Measurements from ENCODE around the gene DENND5B.
A peak's percentile ranks its signal among the peaks of the same experiment; 100 is the strongest.

DENND5B gene

DNA sequence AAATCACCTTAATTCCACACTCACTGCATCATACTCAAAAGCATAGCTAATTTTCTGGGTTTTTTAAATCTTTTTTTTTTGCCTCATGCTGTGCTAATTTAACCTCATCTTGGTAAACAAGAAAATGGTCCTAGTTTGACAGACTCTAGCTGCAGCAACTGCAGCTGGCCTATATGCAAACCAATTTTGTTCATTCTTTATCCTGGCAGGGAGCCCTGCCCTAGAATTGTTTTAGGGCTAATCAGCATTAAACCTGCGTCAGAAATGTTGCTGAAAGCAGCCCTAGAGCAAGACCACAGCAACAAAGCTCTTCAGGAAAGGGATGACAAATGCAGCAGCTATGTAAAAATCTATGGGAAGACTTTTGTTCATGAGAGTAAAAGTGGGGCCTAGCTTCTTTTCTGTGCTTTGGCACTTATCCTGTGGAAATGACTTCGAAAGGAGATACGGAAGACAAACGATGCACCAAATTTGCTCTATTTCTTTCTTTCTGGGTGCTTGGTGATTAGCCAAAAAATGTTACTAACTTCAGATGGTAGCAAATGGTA lies 72.2 kb downstream of the DENND5B start (continued):
- TF ChIP-seq, protein P1, sequence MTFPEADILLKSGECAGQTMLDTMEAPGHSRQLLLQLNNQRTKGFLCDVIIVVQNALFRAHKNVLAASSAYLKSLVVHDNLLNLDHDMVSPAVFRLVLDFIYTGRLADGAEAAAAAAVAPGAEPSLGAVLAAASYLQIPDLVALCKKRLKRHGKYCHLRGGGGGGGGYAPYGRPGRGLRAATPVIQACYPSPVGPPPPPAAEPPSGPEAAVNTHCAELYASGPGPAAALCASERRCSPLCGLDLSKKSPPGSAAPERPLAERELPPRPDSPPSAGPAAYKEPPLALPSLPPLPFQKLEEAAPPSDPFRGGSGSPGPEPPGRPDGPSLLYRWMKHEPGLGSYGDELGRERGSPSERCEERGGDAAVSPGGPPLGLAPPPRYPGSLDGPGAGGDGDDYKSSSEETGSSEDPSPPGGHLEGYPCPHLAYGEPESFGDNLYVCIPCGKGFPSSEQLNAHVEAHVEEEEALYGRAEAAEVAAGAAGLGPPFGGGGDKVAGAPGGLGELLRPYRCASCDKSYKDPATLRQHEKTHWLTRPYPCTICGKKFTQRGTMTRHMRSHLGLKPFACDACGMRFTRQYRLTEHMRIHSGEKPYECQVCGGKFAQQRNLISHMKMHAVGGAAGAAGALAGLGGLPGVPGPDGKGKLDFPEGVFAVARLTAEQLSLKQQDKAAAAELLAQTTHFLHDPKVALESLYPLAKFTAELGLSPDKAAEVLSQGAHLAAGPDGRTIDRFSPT (tag by site-specific recombination; IDR thresholded peaks at IDR 0.05): no peak
- TF ChIP-seq ZNF571 (tag by site-specific recombination; IDR thresholded peaks at IDR 0.05) (no peak), YY2 (tag by site-specific recombination; IDR thresholded peaks at IDR 0.05) (no peak), YY1 (tag by site-specific recombination; IDR thresholded peaks at IDR 0.05) (no peak), ZNF792 (tag by site-specific recombination; IDR thresholded peaks at IDR 0.05) (no peak), ZNF362 (tag by site-specific recombination; IDR thresholded peaks at IDR 0.05) (peak; percentile 91), ZNF221 (tag by site-specific recombination; IDR thresholded peaks at IDR 0.05; ENCODE audit: borderline replicate concordance) (no peak), ZNF585B (tag by site-specific recombination; IDR thresholded peaks at IDR 0.05) (no peak), ZNF23 (tag by site-specific recombination; IDR thresholded peaks at IDR 0.05; ENCODE audit: borderline replicate concordance) (no peak), KLF10 (tag by site-specific recombination; IDR thresholded peaks at IDR 0.05) (peak; percentile 45; the same call in 1 of the 2 replicates), ZNF747 (tag by site-specific recombination; IDR thresholded peaks at IDR 0.05) (no peak), ZNF211 (tag by site-specific recombination; IDR thresholded peaks at IDR 0.05; ENCODE audit: low read depth) (no peak), ZNF132 (tag by site-specific recombination; IDR thresholded peaks at IDR 0.05; ENCODE audit: borderline replicate concordance) (no peak), KLF8 (tag by site-specific recombination; IDR thresholded peaks at IDR 0.05) (no peak), ZBTB17 (tag by site-specific recombination; IDR thresholded peaks at IDR 0.05) (peak; percentile 57), ZNF155 (tag by site-specific recombination; IDR thresholded peaks at IDR 0.05) (no peak), ZNF639 (tag by site-specific recombination; IDR thresholded peaks at IDR 0.05) (no peak), BCL11B (tag by site-specific recombination; IDR thresholded peaks at IDR 0.05; ENCODE audit: low read depth) (no peak), ZNF10 (tag by site-specific recombination; IDR thresholded peaks at IDR 0.05) (peak; percentile 85), ZNF280C (tag by site-specific recombination; IDR thresholded peaks at IDR 0.05) (no peak)
- TF ChIP-seq, protein P2, sequence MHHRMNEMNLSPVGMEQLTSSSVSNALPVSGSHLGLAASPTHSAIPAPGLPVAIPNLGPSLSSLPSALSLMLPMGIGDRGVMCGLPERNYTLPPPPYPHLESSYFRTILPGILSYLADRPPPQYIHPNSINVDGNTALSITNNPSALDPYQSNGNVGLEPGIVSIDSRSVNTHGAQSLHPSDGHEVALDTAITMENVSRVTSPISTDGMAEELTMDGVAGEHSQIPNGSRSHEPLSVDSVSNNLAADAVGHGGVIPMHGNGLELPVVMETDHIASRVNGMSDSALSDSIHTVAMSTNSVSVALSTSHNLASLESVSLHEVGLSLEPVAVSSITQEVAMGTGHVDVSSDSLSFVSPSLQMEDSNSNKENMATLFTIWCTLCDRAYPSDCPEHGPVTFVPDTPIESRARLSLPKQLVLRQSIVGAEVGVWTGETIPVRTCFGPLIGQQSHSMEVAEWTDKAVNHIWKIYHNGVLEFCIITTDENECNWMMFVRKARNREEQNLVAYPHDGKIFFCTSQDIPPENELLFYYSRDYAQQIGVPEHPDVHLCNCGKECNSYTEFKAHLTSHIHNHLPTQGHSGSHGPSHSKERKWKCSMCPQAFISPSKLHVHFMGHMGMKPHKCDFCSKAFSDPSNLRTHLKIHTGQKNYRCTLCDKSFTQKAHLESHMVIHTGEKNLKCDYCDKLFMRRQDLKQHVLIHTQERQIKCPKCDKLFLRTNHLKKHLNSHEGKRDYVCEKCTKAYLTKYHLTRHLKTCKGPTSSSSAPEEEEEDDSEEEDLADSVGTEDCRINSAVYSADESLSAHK (tag by site-specific recombination; IDR thresholded peaks at IDR 0.05): no peak
- TF ChIP-seq, protein P3, sequence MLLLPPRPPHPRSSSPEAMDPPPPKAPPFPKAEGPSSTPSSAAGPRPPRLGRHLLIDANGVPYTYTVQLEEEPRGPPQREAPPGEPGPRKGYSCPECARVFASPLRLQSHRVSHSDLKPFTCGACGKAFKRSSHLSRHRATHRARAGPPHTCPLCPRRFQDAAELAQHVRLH (tag by site-specific recombination; IDR thresholded peaks at IDR 0.05): no peak
- TF ChIP-seq, protein P4, sequence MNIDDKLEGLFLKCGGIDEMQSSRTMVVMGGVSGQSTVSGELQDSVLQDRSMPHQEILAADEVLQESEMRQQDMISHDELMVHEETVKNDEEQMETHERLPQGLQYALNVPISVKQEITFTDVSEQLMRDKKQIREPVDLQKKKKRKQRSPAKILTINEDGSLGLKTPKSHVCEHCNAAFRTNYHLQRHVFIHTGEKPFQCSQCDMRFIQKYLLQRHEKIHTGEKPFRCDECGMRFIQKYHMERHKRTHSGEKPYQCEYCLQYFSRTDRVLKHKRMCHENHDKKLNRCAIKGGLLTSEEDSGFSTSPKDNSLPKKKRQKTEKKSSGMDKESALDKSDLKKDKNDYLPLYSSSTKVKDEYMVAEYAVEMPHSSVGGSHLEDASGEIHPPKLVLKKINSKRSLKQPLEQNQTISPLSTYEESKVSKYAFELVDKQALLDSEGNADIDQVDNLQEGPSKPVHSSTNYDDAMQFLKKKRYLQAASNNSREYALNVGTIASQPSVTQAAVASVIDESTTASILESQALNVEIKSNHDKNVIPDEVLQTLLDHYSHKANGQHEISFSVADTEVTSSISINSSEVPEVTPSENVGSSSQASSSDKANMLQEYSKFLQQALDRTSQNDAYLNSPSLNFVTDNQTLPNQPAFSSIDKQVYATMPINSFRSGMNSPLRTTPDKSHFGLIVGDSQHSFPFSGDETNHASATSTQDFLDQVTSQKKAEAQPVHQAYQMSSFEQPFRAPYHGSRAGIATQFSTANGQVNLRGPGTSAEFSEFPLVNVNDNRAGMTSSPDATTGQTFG (tag by site-specific recombination; IDR thresholded peaks at IDR 0.05; ENCODE audit: borderline replicate concordance): no peak
- TF ChIP-seq, protein P5, sequence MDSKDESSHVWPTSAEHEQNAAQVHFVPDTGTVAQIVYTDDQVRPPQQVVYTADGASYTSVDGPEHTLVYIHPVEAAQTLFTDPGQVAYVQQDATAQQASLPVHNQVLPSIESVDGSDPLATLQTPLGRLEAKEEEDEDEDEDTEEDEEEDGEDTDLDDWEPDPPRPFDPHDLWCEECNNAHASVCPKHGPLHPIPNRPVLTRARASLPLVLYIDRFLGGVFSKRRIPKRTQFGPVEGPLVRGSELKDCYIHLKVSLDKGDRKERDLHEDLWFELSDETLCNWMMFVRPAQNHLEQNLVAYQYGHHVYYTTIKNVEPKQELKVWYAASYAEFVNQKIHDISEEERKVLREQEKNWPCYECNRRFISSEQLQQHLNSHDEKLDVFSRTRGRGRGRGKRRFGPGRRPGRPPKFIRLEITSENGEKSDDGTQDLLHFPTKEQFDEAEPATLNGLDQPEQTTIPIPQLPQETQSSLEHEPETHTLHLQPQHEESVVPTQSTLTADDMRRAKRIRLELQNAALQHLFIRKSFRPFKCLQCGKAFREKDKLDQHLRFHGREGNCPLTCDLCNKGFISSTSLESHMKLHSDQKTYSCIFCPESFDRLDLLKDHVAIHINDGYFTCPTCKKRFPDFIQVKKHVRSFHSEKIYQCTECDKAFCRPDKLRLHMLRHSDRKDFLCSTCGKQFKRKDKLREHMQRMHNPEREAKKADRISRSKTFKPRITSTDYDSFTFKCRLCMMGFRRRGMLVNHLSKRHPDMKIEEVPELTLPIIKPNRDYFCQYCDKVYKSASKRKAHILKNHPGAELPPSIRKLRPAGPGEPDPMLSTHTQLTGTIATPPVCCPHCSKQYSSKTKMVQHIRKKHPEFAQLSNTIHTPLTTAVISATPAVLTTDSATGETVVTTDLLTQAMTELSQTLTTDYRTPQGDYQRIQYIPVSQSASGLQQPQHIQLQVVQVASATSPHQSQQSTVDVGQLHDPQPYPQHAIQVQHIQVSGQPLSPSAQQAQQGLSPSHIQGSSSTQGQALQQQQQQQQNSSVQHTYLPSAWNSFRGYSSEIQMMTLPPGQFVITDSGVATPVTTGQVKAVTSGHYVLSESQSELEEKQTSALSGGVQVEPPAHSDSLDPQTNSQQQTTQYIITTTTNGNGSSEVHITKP (tag by site-specific recombination; IDR thresholded peaks at IDR 0.05): no peak

All from HEK293 (cell line).